Fibroblast of lung (primary cell): ENCODE measurements around the gene CACNA1S. TPM values are rescaled to one million over a fixed set of nuclear protein-coding genes. Genes with fewer than 3 reads are reported as not detected.

Source experiments
- DNase-seq, 2 donors: peaks; one replicate each; pipeline versions ENCODE4 v3.0.0 to v3.0.0-alpha.2; 2010; ENCODE audit warnings: low read depth in 2 of 2
- H2AFZ ChIP-seq: 2 replicates; pipeline ENCODE4 v1.5.1; 2012; ENCODE audit warnings: low read length, control low read depth, inconsistent platforms
- H3K27ac ChIP-seq: 2 replicates; pipeline ENCODE4 v1.5.1; 2011; ENCODE audit warnings: low read length, control low read depth; ENCODE audit not compliant: insufficient read depth
- H3K27me3 ChIP-seq: 2 replicates; pipeline ENCODE4 v1.5.1; 2011; ENCODE audit warnings: mild to moderate bottlenecking, low read length; ENCODE audit not compliant: control insufficient read depth, insufficient read depth
- H3K36me3 ChIP-seq: 2 replicates; pipeline ENCODE4 v1.5.1; 2011; ENCODE audit warnings: low read length; ENCODE audit not compliant: control insufficient read depth, insufficient read depth
- H3K4me1 ChIP-seq: 2 replicates; pipeline ENCODE4 v1.5.1; 2011; ENCODE audit warnings: low read length; ENCODE audit not compliant: control insufficient read depth, insufficient read depth; ENCODE audit errors: extremely low read depth
- H3K4me2 ChIP-seq: 2 replicates; pipeline ENCODE4 v1.5.1; 2011; ENCODE audit warnings: low read length, control low read depth; ENCODE audit not compliant: insufficient read depth; ENCODE audit errors: extremely low read depth
- H3K4me3 ChIP-seq, 4 experiments: fragments of 200-600 bp in 1 of 4; sonication (generic) in 1 of 4; replicated peaks in 1 of 4; 2 replicates each; pipeline ENCODE4 v1.5.1; 2011 to 2016; ENCODE audit warnings: low read length in 4 of 4, low read depth in 3 of 4, mild to moderate bottlenecking in 3 of 4, control low read depth in 2 of 4, inconsistent platforms in 1 of 4, mixed read lengths in 1 of 4; ENCODE audit not compliant: insufficient read depth in 1 of 4; ENCODE audit errors: control extremely low read depth in 1 of 4
- H3K79me2 ChIP-seq: 2 replicates; pipeline ENCODE4 v1.5.1; 2012; ENCODE audit warnings: mild to moderate bottlenecking, low read length, inconsistent platforms; ENCODE audit not compliant: control insufficient read depth, insufficient read depth
- H3K9ac ChIP-seq: 2 replicates; pipeline ENCODE4 v1.5.1; 2011; ENCODE audit warnings: mild to moderate bottlenecking, low read length, control low read depth; ENCODE audit not compliant: insufficient read depth
- H3K9me3 ChIP-seq: 2 replicates; pipeline ENCODE4 v1.5.1; 2012; ENCODE audit warnings: low read depth, low read length; ENCODE audit not compliant: control insufficient read depth, insufficient read depth
- H4K20me1 ChIP-seq: 2 replicates; pipeline ENCODE4 v1.5.1; 2011; ENCODE audit warnings: low read length; ENCODE audit not compliant: control insufficient read depth, insufficient read depth; ENCODE audit errors: extremely low read depth
- EZH2 ChIP-seq: IDR thresholded peaks from 2 replicates; pipeline ENCODE4 v1.5.1; 2012; ENCODE audit warnings: low read length, control low read depth, mild to moderate bottlenecking; ENCODE audit errors: missing control alignments
- polyA plus RNA-seq, 2 donors: library from polyadenylated mRNA; depleted of rRNA in 1 of 2; stranded (reverse) in 1 of 2; unstranded in 1 of 2; fragments of >200 nt; gene quantifications; 2 replicates each; pipeline ENCODE4 v1.2.1, GENCODE V29; 2011 to 2012; ENCODE audit warnings: missing spikeins in 1 of 2
- total RNA-seq: library from RNA; depleted of rRNA; stranded (reverse); fragments of >200 nt; gene quantifications from 2 replicates; pipeline ENCODE4 v1.2.1, GENCODE V29; 2014
- TF ChIP-seq, protein P1 (sequence below), 2 donors: IDR thresholded peaks in 1 of 2; conservative IDR thresholded peaks in 1 of 2; 1 replicate in 1 of 2; 2 replicates in 1 of 2; pipeline ENCODE4 v1.5.1; 2011 to 2012; ENCODE audit warnings: low read length in 2 of 2, control low read depth in 1 of 2, inconsistent platforms in 1 of 2, low read depth in 1 of 2, mild to moderate bottlenecking in 1 of 2

The CACNA1S gene
- total and polyA plus RNA-seq, 2 donors (not counting 1 experiment from before 2014, with no cell fraction given), result not detected

DNA sequence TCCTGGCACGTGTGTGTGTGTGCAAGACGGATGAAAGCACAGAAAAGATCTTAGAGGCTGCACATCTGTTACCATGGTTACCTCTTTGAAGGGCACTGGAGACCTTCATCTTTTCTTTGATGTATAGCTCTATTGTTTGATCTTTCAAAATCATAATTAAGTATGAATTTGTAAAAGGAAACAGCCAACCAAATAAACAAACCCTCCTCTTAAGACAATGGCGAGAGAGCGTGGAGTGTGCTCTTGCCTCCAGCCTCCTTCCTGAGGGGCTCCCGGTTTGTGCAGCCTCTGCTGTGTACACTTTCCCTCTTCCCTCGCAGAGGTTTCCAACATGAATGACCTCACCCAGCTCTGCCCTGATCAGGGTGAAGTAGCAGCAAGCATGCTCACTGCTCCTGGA is 27.9 kb downstream of the CACNA1S start:
- DNase-seq, result no peak

DNA sequence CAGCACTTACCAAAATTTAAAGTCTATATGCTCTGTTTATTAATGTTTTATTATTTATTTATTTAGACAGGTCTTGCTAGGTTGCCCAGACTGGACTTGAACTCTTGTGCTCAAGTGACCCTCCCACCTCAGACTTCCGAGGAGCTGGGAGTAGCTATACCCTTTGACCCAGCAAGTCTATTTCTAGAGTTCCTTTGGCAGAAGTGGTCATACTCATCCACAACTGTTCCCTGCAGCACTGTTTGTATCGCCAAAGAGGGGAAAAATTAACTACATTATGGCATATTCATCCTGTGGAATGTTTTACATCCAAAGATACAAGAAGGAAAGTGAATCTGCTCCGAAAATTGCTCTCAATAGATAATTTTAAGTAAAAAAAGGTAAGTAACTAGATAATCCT is 28.5 kb downstream of the CACNA1S start:
- TF ChIP-seq, protein P1, sequence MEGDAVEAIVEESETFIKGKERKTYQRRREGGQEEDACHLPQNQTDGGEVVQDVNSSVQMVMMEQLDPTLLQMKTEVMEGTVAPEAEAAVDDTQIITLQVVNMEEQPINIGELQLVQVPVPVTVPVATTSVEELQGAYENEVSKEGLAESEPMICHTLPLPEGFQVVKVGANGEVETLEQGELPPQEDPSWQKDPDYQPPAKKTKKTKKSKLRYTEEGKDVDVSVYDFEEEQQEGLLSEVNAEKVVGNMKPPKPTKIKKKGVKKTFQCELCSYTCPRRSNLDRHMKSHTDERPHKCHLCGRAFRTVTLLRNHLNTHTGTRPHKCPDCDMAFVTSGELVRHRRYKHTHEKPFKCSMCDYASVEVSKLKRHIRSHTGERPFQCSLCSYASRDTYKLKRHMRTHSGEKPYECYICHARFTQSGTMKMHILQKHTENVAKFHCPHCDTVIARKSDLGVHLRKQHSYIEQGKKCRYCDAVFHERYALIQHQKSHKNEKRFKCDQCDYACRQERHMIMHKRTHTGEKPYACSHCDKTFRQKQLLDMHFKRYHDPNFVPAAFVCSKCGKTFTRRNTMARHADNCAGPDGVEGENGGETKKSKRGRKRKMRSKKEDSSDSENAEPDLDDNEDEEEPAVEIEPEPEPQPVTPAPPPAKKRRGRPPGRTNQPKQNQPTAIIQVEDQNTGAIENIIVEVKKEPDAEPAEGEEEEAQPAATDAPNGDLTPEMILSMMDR (conservative IDR thresholded peaks at IDR 0.05 in 1 of 2, IDR thresholded peaks at IDR 0.05 in 1 of 2; ENCODE audit: low read depth in 1 of 2, low read length in 2 of 2), result no peak
- TF ChIP-seq EZH2, result no peak
- no peaks in the 10 kb centered on the region for H3K36me3 ChIP-seq
- H3K27me3 ChIP-seq, result peaks cover 14% of the 10 kb centered on the region

More for the DNA sequence above, 27.9 kb downstream of the CACNA1S start:
- TF ChIP-seq EZH2, result no peak
- TF ChIP-seq, protein P1 (conservative IDR thresholded peaks at IDR 0.05 in 1 of 2, IDR thresholded peaks at IDR 0.05 in 1 of 2; ENCODE audit: low read depth in 1 of 2, low read length in 2 of 2), result no peak
- no peaks in the 10 kb centered on the region for H4K20me1 ChIP-seq
- no peaks in the 10 kb centered on the region for H3K36me3 ChIP-seq
- peaks cover 12% of the 10 kb centered on the region for H3K27me3 ChIP-seq
- H3K9me3 ChIP-seq, result no peaks in the 10 kb centered on the region
- no peaks in the 10 kb centered on the region for H3K4me1 ChIP-seq
- H3K9ac ChIP-seq, result no peak overlapping the region
- no peak overlapping the region for H3K4me3 ChIP-seq
- no peaks in the 10 kb centered on the region for H3K79me2 ChIP-seq
- no peak overlapping the region for H3K4me2 ChIP-seq
- no peak overlapping the region for H2AFZ ChIP-seq
- H3K27ac ChIP-seq, result no peak overlapping the region

DNA sequence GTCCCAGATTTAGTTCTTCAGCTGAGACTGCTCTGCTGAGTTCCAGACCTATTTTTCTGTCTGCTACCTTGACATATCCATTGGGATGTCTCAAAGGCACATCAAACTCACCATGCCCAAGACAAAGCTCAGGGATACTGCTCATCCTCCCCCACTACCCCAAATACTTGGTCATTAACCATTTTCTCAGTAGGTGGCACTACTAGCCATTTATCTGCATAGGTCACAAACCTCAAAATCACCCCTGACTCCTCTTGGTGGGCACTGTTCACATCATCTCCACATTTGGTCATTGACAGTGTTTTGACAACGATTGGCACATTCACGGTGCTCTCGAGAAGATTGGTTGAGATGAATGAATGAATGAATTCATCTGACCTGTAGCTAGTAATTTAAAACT is 32.1 kb downstream of the CACNA1S start:
- Histone ChIP-seq H3K27ac (no peak overlapping the region), H3K4me3 (no peak overlapping the region), H3K79me2 (no peaks in the 10 kb centered on the region), H3K27me3 (peaks cover 16% of the 10 kb centered on the region), H4K20me1 (no peaks in the 10 kb centered on the region), H3K36me3 (no peaks in the 10 kb centered on the region), H2AFZ (no peak overlapping the region), H3K9ac (no peak overlapping the region), H3K4me1 (no peaks in the 10 kb centered on the region), H3K4me2 (no peak overlapping the region), H3K9me3 (no peaks in the 10 kb centered on the region)
- no peak for DNase-seq
- TF ChIP-seq, protein P1 (conservative IDR thresholded peaks at IDR 0.05 in 1 of 2, IDR thresholded peaks at IDR 0.05 in 1 of 2; ENCODE audit: low read depth in 1 of 2, low read length in 2 of 2), result no peak
- TF ChIP-seq EZH2, result no peak

More for the DNA sequence above, 28.5 kb downstream of the CACNA1S start:
- H3K9me3 ChIP-seq, result no peaks in the 10 kb centered on the region
- no peaks in the 10 kb centered on the region for H3K4me1 ChIP-seq
- H3K4me2 ChIP-seq, result no peak overlapping the region
- DNase-seq, result no peak
- no peak overlapping the region for H3K9ac ChIP-seq
- no peak overlapping the region for H2AFZ ChIP-seq
- no peak overlapping the region for H3K27ac ChIP-seq
- H4K20me1 ChIP-seq, result no peaks in the 10 kb centered on the region
- H3K4me3 ChIP-seq, result no peak overlapping the region
- no peaks in the 10 kb centered on the region for H3K79me2 ChIP-seq
